Measurements from ENCODE around the gene TMEM151B.
A peak's percentile ranks its signal among the peaks of the same experiment; 100 is the strongest.
"Not testable (repeated sequence)": the region's sequence is repeated elsewhere in the genome, so short reads cannot be mapped to it uniquely, and the experiment has no call there.

TMEM151B gene

DNA sequence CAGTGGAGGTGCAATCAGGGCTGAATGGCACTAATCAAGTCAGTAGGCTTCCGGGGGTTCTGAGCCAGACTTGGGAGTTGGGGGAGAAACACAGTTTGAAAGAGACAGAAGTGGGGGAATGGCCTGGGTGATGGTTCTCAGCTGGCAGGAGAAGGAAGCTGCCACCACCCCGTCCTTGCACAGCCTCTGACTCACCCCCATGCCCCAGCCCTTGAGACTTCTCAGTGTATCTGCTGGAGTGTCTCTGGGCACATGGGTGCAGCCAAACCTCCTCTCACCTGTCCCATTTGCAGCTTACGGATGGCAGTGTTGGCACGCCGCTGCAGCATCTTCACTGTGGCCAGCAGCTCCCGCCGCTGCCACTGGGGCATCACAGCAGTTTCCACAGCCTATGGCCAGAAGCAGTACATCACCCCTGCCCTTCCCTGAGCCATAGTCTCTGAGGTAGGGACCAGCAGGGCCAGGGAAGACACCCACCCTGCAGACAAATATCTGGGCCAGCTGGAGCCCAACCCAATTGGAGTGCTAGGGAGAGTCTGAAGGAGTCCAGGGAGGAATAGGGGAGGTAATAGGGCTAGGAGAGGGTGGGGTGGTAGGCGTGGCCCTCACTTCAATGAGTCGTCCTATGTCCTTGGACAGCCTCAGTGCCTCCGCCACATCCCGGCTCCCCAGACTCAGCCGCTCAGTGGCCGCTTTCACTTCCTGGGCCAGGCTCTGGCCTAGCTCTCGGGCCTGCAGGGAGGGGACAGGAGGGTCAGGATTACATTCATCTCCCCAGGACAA, 31.7 kb downstream of the TMEM151B start:
- DNase-seq (ENCODE audit: low read depth in 1 of 2, low spot score in 1 of 2): no peak

DNA sequence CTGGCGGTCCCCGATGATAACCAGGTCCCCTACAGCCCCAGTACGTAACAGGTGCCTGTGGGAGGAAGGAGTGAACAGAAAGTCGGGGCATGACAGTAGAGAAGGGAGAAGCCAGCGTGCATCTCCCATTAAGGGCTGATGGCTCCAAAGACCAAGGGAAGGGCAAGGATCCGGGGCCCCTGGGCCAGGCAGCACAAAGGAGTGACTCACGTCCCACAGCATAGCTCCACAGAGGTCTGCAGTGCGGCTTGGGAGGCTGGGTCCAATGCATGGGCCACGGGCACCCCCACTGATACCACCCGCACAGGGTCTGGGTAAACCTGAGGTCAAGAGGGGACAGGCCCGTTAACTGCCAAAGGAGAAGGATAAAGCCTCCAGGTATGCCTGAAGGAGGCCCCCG, 32.6 kb downstream of the TMEM151B start:
- DNase-seq (ENCODE audit: low read depth in 1 of 2, low spot score in 1 of 2): no peak

DNA sequence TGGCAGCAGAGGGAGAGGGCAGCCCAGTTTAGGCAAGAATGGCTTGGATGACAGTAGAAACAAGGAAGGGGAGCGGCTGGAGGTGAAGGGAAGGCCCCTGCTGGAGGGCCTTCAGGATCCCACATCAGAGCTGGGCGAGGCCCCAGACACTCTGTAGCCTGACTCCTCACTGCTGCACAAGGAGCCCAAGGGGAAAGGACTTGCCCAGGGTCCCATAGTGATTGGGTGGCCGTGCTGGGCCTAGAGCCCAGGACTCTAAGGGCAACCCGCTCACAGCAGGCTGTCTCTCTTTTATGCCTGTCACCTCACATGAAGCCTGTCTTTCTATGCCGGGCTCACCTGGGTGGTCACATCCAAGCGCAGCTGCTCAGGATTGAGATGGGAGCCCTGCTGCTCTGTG, 33.6 kb downstream of the TMEM151B start:
- no peak for DNase-seq (ENCODE audit: low read depth in 1 of 2, low spot score in 1 of 2)

DNA sequence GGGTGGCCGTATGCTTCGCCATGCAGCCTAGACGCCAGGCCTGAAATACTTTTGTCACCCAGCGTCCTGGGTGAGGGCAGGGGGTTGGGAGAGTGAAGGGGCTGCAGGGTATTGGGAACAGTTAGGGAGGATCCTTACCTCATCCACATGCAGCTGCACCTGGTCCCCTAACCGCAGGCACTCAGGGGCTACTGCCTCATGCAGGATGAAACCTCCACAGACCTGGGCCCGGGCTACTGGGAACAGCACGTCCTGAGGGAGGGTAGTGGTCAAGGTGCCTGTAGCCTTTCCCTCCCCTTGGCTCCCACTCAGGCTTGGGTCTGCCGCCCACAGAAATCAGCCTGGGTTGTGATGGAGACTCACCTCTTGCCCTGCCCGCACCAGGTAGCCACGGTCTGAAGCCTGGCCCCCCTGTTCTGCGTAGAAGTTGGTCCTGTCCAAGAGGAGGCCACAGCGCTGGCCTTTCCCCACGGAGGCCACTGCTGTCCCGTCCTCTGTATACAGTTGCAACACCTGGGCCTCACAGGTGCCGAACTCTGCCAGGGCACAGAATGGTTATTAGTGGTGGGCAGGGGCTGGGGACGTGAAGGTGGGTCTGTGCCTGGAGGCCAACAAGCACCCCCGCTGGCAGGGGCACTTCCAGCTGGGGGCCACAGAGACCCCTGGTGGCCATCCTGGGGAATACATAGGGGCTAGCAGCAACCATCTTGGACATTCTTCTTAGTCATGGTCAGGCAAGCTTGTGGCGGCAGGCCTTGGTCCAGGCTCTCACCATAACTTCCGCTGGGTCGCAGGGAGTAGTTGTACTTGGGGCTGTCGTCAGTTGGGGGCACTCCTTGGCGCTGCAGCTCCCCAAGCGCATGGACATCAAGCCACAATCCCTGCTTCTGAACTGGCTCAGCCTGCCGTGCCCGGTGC, 34.3 kb downstream of the TMEM151B start:
- DNase-seq (ENCODE audit: low read depth in 1 of 2, low spot score in 1 of 2): no peak

DNA sequence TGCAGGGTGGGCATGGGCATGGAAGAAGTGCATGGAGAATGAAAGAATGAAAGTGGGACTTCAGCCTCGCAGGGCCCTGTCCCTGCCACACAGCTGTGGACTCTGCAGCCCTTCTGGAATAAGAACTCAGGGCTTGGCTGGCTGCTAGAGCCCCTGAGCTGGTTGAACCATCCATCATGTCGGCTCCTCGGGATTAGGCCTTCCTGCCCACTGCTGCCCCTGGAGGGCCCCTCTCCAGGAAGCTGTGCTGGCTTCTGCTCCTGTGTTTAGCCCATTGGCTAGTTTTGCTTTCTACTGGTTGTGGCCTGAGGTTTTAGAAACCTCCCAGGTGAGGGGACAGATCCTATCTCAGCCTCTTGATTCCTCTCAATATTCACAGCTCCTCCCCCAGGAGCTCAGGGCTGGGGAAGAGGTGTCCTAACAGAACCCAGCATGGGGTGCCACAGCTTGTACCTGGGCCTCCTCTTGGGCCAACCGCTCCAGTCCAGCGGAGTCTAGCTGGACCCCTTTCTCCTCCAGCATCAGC, 35.0 kb downstream of the TMEM151B start:
- no peak for DNase-seq (ENCODE audit: low read depth in 1 of 2, low spot score in 1 of 2)

DNA sequence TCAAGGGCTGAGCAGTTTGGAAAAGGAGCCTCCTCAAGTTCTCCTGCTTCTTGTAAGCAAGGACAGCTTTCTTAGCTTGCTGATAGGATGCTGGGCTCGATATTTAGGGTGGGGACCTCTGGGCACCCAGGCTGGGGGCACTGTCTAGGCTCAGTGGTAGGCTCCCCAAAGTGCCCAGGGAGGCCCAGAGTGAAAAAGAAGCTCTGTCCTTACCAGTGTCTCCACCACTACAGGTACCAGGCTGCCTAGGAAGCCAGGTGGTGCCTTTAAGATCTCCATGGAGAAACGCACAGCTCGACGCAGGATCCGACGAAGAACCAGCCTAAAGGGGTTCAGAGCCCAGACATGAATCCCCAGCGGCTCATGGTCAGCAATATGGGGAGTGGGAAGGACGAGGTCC, 36.5 kb downstream of the TMEM151B start:
- DNase-seq (ENCODE audit: low read depth in 1 of 2, low spot score in 1 of 2): no peak

DNA sequence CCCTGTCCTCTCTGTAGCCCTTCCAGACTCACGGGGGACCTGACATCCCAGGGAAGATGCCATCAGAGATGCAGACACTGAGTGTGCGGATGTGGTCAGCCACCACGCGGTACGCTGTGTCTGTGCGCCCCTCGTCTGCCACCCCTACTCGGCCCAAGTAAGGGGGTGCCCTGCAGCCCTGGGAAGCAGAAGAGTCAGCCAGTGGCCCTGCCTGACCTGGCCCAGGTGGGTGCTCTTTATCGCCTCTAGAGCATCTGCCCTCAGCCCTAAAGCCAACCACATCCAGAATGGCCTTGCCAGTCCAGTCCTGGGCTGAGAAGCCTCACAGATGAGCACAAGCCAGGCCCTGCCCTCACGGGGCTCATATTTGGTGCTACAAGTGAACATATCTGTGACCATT, 37.0 kb downstream of the TMEM151B start:
- no peak for DNase-seq (ENCODE audit: low read depth in 1 of 2, low spot score in 1 of 2)

DNA sequence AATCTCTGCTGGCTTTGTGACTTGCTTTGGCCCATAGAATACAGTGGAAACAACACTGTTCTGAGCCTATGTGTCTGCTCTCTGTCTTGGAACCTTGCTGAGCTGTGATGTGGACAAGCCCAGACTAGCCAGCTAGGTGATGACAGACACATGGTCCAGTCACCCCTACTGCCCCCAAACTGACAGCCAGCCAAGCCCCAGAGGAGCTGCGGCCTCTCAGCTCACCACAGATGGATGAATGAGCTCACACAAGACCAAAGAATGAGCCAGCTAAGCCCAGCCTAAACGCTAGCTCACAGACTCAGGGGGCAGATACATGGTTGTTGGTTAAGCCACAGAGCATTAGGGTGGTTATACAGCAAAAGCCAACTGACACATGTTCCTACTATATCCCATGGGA, 38.8 kb downstream of the TMEM151B start:
- DNase-seq (ENCODE audit: low read depth in 1 of 2, low spot score in 1 of 2): no peak

DNA sequence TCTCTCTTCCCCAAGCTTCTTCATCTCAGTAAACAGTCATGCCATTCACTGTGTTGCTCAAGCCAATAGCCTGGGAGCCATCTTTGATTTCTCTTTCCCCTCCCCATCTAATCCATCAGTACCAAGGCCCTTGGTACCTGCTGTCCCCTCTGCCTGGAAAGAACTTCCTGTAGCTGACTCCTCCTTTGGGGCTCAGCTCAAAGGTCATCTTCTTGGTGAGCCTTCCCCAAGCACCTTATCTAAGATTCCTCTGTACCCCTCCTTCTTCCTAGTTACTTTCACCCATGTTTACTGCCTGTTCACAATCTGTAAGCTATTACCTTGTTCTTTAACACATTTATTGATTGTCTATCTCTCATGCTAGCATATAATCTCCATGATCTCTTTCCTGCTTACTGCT, 39.4 kb downstream of the TMEM151B start:
- no peak for DNase-seq (ENCODE audit: low read depth in 1 of 2, low spot score in 1 of 2)

DNA sequence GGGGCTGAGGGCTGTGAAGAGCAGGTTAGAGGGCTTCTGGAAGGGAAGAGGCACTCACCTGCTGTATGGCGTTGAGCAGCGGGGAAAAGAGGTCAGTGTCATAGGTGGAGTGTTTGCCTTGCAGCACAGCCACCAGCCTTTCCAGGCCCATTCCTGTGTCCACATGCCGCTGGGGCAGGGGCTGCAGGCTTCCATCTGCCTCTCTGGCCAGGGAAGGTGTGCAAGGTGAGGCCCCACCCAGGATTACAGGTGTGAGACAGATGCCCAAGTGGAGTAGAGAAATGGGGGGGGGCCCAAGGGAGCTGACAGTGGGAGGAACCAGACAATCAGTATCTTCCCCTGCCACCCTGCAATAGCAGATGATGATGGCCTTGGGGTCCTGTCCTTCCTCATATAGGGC, 40.0 kb downstream of the TMEM151B start:
- DNase-seq (ENCODE audit: low read depth in 1 of 2, low spot score in 1 of 2): no peak

DNA sequence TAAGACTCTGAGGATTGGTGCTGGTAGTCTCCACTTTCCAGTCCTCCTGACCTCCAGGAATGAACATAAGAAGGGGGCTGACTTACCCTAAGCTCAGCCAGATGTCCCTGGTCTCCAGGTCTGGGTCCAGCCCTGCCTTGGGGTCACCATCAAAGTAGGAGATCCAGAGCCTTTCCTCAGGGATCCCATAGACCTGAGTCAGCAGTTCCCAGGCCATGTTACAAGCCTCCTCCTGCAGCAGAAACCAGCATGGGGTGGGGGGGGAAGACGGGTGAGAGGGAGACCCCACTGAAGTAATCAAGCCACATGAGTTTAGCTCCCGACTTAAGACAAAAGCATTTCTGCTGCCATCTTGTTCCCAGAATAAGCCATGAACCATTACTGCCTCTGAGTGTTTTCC, 41.1 kb downstream of the TMEM151B start:
- DNase-seq (ENCODE audit: low read depth in 1 of 2, low spot score in 1 of 2): no peak

DNA sequence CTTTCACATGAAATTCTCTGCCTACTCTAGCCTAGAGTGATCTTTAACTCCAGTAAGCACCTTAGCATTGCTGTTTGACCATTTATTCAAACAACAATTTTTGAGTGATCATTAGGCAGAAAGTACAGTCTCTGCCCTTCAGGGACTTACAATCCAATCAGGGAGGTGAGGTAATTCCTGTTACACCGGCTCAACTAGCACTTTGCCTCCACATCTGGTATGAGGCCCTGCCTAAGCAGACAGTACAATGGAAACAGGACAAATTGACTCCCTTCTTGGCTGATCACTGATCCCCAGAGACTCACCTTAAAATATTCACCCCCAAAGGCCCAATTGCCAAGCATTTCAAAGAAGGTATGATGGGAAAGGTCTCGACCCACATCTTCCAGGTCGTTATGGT, 41.5 kb downstream of the TMEM151B start:
- DNase-seq (ENCODE audit: low read depth in 1 of 2, low spot score in 1 of 2): no peak

DNA sequence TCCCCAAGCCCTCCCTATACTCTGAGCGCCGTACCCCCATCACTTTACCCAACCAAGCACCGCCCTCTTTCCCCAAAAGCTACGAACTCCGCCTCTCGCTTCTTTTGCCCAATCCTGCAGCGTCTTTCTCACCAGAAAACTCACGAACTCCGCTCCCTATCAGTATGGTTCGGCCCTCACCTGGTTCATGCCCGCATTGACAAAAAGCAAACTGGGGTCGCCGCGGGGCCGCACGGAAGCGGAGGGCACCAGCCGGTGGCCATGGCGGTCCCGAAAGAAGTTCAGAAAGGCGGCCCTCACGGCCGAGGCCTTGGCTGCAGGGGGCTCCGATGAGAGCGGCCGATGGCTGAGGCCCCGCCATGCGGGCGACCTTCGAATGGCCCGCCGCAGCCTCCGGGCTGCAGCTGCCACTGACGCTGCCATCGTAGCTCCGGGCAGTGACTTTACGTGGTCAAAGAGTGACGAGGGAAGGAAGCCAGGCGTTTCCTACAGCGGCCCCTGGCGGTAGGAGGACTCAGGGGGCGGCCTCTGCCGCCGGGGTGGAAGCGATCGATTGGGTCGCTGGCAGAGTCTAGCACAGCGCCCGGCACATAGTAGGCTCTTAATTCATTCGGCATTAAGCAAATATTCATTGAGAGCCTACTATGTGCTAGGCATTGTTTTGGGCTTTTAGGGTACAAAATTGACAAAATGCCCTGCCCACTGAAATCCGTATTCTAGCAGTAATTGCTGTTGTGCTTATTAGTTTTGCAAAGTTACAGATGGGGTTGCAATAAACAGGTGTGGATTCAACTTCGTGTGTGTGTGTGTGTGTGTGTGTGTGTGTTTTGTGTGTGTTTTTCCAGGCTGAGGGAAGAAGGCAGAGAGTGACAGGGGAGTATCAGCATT, 42.9 kb downstream of the TMEM151B start, which contains the start of gene AARS2:
AARS2 (minus strand) TSS at position 447 of the 888 bp plus-strand sequence; CDS start at position 423, 24 bp downstream.
- DNase-seq (ENCODE audit: low read depth in 1 of 2, low spot score in 1 of 2): peak; percentile 87 to 93

DNA sequence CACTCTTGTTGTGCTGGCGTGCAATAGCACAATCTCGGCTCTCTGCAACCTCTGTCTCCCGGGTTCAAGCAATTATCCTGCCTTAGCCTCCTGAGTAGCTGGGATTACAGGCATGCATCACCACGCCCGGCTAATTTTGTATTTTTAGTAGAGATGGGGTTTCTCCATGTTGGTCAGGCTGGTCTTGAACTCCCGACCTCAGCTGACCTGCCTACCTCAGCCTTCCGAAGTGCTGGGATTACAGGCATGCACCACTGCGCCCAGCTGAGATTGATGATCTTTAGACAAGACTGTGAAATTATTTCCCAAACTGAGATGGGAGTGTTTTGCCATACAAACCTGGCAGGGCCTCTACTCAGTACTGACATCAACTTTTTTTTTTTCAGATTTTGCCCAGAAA, 44.4 kb downstream of the TMEM151B start:
- not testable (repeated sequence) for DNase-seq (ENCODE audit: low read depth in 1 of 2, low spot score in 1 of 2)

DNA sequence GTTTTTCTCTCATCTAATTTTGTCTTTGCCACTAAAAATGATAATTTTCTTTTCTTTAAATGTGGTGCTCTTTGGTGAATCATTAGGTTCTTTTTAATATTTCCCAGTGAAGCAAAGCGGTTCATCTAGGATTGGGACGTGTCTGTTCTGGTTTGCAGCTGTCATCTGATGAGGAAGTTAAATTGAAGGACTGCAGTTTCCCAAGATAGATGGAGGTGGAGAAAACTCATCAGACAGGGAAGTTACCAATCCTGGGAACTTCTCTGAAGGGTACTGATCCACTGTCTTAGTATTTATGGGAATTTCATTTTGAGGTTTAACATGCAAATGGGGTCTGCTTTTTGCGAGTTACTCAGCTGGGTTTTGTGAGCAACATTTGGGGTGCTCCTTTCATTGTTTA, 45.3 kb downstream of the TMEM151B start:
- DNase-seq (ENCODE audit: low read depth in 1 of 2, low spot score in 1 of 2): no peak

DNA sequence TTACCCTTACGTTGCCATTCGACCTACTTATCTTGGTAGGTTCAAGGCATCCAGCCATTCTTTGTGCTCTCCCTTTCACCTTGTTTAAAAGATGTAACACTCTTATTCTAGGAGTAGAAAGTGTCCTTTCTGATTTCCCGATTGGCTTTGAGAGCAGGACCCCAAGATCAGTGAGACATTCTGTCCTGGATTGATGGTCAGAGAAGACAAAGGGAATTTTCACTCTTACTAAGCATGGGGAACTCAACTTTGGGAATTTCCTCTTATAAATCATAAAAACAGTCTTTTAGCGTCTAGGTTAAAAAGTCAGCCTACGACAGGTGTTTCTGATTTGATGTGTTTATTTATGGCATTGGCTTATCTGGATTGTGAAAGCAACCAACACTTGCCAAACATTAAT, 45.7 kb downstream of the TMEM151B start:
- DNase-seq (ENCODE audit: low read depth in 1 of 2, low spot score in 1 of 2): no peak

DNA sequence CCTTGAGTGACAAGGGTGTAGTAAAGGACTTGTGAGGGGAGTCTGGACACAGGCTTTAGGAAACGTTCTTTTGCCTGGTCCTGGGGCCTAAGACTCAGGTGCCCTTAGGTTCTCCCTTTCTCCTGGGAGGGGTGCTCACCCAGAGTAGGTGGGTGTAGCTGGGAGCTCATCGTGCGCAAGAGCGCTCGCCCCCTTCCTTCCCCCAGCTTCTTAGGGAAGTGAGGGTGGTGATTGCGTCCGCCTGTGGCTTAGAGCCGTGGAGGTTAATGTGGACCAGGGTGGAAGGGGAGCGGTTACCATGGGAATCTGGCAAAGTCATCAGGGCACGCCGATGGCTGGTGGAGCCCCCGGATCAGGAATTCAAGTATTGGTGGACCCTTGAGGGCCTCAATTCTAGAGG, 46.2 kb downstream of the TMEM151B start:
- no peak for DNase-seq (ENCODE audit: low read depth in 1 of 2, low spot score in 1 of 2)

DNA sequence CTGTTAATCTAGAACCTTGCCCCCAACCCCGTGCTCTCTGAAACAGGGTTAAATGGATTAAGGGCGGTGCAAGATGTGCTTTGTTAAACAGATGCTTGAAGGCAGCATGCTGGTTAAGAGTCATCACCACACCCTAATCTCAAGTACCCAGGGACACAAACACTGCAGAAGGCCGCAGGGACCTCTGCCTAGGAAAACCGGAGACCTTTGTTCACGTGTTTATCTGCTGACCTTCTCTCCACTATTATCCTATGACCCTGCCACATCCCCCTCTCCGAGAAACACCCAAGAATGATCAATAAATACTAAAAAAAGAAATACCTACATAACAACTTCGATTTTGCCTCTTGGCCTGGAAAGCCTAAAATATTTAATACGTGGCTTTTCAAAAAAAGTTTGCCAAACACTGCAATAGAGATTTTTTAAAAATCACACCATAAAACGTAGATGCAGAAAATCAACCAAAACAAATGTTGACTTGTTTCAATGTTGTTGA, 46.9 kb downstream of the TMEM151B start:
- not testable (repeated sequence) for DNase-seq (ENCODE audit: low read depth in 1 of 2, low spot score in 1 of 2)

DNA sequence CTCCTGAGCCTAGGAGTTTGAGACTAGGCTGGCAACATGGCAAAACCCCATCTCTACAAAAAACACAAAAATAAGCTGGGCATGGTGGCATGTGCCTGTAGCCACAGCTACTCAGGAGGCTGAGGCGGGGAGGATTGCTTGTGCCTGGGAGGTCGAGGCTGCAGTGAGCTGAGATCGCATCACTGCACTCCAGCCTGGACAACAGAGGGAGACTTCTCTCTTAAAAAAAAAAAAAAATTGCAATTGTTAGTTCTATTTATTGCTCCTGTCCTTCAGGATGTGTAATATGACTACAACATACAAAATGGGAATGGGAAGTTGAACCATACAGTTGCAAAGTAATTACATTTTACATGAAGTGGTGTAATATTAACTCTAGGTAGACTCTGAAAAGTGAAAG, 51.0 kb downstream of the TMEM151B start:
- DNase-seq (ENCODE audit: low read depth in 1 of 2, low spot score in 1 of 2): no peak

DNA sequence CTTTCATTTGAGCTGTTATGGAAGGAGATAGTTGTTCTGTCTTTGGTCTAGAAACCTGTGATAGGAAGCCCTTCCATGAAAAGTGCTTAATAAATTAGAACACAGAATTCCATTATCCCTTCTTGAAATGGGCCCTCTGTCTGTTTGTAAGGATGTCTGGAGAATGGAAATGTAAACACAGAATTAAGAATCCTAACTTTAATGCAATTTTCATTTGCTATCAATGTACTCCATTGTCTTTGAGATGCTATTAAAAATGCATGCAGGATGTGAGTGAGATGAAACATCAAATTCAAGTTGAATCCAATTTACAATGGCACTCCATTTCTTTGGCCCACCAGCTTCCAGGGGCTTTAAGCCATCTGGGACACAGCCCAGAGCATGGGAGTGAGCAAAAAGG, 56.8 kb downstream of the TMEM151B start:
- no peak for DNase-seq (ENCODE audit: low read depth in 1 of 2, low spot score in 1 of 2)

DNA sequence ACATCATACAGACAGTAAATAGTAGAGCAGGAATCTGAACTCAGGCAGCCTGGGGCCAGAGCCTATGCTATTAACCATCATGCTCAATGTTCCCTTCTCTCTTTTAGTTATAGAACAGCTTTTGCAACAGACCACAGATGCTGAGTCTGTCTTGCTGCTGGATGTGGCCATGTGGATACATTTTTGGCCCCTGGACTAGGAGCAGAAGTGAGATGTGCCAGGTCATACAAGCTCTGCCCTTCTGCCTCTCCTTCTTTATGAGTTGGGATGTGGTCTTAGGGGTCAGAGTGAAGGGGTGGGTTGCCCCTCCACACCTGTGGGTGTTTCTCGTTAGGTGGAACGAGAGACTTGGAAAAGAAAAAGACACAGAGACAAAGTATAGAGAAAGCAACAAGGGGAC, 57.5 kb downstream of the TMEM151B start:
- no peak for DNase-seq (ENCODE audit: low read depth in 1 of 2, low spot score in 1 of 2)
